SKM-1 (cell line): ENCODE results near the gene CPA1.
"Not testable (repeated sequence)": the region's sequence is repeated elsewhere in the genome, so short reads cannot be mapped to it uniquely, and the experiment has no call there.

Experiments used
- DNase-seq: peaks from one replicate; lab custom pipeline; 2025; ENCODE audit not compliant: unreplicated experiment; lab: John Stamatoyannopoulos, UW

CPA1 gene

DNA sequence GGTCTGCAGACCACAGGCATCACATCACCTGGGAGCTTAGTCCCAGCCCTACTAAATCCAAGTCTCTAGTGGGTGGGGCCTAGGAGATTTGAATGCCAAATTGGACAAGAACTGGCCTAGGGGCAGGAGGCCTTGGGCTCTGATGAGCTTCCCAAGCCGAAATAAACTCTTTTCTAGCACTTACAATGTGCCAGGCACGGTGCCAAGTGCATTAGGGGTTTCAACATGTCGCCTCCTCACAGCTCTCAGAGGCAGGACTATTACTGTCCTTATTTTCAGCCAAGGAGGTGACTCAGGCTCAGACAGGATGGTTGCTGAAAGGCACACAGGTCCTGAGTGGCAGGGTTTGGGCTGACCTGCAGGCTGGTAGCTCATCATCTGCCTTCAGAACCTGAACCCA is 9.2 kb upstream of the CPA1 start:
- no peak for DNase-seq

DNA sequence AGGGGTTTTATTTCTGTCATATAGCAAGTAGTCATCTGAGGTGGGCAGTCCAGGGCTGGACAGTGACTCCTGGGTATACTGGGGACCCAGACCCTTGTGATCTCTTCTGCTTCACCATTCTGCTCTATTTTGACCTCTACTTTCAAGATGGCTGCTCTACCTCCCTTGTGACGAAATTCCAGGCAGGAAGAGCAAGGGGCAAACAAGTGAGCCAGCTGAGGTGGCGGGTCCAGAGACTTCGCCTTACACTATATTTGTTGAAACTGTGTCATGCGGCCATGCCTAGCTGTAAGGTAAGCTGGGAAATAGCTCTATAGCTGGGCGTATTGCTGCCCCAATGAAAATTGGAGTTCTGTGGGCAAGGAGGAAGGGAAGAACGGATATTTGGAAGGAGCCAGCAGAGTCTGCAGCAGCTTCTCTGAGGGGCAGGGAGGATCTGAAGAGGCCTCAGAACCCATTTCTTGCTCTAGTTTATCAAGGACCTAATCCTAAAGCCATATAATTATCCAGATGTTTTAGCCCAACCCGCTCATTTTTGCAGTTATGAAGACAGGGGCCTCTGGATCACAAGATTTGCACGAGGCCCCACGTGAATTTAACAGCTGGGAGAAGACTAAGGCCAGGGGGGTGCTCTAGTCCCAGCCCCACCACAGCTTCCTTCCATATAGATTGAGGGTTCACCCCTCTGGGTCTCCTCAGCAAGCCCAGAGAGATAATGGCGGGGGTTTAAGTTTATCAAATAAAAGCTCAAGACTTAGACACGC is 7.7 kb upstream of the CPA1 start:
- DNase-seq: no peak

DNA sequence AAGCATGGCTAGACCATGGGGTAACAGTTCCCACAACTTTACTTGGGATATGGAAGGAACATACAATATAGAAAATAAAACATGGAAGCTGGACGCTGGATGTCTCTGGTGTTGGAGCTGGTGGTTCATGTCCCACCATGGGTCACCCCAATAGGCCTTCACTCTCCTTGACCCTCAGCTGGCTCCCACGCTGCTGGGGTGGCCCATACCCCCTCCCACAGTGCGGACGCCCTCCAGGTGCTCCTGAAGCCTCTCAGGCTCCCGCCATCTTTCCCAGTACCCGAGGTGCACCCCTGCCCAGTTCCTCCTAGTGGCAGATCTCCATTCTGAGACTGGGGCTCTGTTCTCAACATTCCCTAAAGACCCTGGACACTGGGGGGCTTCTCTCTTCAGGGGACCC is 5.8 kb upstream of the CPA1 start:
- no peak for DNase-seq

DNA sequence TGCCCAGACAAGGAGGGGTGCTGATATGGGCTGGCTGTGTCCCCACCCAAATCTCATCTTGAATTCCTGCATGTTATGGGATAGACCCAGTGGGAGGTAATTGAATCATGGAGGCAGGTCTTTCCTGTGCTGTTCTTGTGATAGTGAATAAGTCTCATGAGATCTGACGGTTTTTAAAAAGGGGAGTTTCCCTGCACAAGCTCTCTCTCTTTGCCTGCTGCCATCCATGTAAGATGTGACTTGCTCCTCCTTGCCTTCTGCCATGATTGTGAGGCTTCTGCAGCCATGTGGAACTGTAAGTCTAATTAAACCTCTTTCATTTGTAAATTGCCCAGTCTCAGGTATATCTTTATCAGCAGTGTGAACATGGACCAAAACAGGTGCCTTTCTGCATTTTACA is 3.8 kb upstream of the CPA1 start:
- DNase-seq: not testable (repeated sequence)

DNA sequence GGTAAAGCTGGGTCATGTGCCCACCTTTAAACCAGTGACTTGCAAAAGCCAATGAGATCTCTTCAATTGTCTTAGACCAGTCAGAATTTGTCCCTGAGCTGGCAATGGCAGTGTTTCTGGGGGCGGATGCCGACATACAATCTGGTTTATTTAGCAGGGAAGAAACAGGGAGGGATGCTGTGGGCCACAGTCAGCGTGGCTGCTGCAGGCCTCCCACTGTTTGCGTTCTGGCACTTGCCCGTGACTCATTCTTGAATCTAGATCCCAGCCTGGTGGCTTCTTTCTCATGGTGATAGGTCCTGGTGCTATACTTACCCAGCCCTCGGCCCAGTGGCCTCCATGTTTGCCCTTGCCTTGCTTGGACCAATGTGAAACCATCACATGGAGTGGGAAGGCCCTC is 3.1 kb upstream of the CPA1 start:
- DNase-seq: no peak

- no peak for DNase-seq
Measured at GRCh38 chr7:130379019-130379418, 1.3 kb upstream of the CPA1 start.

DNA sequence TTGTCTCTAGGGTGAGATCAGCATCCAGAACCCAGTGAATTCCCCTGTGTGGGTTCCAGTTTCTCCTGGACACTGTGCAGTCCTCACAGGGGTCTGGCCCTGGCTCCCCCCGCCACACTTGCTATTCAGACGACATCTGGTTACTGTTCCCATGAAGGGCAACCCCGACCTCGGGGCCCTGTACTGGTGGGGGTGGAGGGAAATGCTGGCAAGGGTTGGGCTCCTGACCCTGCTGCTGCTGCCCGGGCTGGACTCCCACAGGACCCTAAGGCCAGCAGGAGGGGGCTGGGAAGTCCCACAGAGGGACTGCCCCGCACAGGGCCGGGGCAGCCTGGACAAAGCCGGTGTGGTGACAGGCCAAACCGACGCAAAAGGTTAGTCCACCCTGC is 768 bp upstream of the CPA1 start:
- DNase-seq: no peak

DNA sequence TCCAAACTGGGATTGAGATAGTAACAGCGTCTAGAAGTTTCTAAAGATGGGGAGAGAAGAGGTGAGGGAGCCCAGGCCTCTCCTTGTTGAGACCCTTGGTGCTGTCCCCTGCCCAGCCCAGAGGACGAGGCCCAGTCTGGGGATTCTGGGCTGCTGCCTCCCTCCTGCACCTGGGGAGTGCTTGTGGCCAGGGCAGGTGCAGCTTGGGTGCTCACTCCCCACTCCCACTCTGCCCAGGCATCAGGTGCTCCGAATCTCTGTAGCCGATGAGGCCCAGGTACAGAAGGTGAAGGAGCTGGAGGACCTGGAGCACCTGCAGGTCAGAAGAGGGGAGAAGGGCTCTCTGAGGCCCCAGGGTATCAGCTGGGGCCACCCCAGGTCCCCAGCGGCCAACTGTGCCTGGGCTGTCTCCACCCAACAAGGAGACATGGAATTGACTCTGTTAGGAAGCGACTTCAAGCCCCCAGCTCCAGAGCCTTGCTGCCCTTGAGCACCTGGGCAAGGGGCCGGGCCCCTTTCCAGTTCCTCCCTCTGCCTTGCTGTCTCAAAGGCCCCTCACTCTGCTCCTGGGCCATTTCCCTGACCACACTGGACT is 664 bp downstream of the CPA1 start:
- DNase-seq: no peak

DNA sequence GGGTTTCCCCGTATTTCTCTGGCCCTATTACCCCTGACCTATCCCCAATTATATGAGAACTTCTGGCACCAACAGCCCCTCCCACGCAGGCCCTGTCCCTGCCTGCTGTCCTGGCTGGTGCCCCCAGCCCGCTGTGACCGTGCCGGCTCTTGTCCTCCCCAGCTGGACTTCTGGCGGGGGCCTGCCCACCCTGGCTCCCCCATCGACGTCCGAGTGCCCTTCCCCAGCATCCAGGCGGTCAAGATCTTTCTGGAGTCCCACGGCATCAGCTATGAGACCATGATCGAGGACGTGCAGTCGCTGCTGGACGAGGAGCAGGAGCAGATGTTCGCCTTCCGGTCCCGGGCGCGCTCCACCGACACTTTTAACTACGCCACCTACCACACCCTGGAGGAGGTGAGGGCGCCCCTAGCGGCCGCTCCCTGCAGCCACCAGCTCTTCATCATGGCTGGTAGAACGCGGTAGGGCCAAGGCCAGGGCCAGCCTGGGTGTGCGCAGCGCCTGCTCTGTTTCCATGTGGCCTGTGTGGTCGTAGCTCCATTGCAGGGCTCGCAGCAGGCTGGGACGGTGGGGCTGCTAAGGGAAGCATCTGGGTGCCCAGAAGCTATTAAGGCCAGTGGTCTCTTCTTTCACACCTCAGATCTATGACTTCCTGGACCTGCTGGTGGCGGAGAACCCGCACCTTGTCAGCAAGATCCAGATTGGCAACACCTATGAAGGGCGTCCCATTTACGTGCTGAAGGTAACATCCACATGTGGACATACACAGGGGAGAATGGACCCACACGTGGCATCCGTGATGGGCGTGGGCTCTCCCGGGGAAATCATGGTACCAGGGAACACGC is 1.4 kb downstream of the CPA1 start:
- DNase-seq: no peak

- DNase-seq: no peak
Measured at GRCh38 chr7:130383187-130383980, 3.1 kb downstream of the CPA1 start.

DNA sequence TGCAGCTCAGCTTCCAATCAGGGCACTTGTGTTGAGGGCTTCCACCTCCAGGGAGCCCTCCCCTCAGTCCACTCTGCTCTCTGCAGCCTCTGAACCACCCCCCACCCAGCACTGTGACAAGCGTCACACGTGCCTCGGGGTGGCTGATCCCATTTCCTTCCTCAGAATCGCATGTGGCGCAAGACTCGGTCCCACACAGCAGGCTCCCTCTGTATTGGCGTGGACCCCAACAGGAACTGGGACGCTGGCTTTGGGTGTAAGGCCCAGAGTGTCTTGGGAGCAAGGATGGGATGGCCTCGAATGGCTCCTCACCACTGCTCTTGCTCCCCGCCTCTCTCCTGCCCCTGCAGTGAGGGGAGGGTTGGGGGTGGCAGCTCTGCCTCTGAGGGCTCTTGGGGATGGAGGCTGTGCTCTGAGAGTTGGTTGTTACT is 4.1 kb downstream of the CPA1 start:
- no peak for DNase-seq

GRCh38 chr7:130384841-130385599 is 4.7 kb downstream of the CPA1 start:
- no peak for DNase-seq

DNA sequence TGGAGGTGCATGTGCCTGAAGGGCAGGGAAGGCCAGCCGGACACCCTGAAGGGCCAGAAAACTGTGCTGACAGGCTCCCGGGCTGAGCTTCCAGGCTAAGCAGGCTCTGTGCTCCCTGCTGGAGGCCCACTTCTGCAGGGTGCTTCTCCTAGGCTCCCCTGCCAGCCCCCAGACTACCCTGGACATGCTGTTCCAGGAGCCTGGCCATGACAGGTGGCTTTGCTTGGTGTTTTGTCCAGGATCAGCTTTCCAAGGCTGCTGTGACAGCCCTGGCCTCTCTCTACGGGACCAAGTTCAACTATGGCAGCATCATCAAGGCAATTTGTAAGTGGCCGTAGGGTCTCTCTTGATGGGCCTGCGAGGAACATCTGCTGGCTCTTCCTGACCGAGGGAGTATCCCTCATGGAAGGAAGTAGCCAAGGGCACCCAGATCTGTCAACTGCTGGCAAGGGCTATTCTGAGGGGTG is 5.3 kb downstream of the CPA1 start:
- no peak for DNase-seq

GRCh38 chr7:130386876-130387275 is 6.6 kb downstream of the CPA1 start:
- no peak for DNase-seq

GRCh38 chr7:130387306-130387627 is 7.0 kb downstream of the CPA1 start:
- DNase-seq: no peak

DNA sequence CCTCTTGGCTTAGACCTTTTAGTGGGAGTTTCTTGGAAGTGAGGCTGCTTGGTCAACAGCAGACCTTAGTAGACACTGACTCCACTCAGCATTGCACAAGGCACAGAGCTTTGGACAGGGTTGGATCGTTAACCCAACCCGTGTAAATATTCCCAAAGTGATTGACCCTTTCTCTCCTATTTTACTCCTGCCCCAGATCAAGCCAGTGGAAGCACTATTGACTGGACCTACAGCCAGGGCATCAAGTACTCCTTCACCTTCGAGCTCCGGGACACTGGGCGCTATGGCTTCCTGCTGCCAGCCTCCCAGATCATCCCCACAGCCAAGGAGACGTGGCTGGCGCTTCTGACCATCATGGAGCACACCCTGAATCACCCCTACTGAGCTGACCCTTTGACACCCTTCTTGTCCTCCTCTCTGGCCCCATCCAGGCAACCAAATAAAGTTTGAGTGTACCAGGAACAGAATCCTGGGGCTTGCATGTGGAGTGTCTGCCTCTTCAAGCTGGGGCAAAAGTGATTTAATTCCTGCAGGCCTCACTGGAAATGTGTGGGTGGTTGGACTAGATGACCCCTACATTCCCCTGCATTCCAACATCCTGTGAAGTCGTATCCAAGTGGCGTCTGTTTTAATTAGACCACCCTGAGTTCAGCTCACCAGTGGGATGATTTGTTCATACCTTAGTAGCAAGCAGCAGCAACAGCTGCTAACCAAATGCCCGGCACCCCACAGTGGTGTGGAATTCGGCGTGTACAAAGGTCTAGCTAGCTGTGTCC is 7.5 kb downstream of the CPA1 start:
- no peak for DNase-seq

- no peak for DNase-seq
Measured at GRCh38 chr7:130388671-130389070, 8.4 kb downstream of the CPA1 start.

DNA sequence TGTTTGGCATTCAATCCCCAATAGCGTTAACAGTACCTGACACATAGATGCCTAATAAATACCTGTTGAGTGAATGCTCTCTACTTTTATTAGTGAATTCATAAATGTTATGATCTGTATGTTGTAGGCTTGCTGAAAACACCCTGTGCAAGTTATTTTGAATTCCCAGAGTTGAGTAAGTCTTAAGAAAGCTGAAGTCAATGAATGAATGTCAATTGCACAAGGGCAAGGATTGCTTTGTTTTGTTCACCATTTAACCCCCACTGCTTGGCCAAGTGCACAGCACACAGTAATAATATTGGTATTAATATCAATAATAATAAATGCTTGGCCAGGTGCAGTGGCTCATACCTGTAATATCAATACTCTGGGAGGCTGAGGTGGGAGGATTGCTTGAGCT is 10.2 kb downstream of the CPA1 start:
- DNase-seq: no peak

DNA sequence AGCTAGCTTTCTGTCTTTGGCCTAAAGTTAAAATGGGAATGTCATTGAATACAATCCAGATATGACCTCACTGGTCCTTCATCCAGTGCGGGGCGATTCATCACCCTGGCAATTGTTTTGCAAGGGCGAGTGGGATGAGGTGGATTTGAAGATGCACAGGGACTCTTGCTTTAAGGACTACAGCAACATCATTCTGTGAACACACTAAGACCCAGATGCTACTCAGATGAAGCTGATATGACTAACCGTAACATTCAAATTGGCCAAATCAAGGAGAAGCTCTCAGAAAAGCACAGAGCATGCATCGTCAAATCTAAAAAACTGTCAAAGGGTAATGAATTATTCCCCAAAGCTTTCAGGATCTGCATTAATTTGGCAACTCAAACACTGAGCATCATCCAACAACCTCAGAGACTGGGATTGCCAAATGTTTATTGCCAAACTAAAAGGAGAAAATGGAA is 12.8 kb downstream of the CPA1 start:
- peak; percentile 36 for DNase-seq
